CD14-positive monocyte (primary cell): ENCODE measurements around the gene GBX1. TPM values are rescaled to one million over a fixed set of nuclear protein-coding genes. Genes with fewer than 3 reads are reported as not detected.
A peak's percentile ranks its signal among the peaks of the same experiment; 100 is the strongest.

Source experiments
- DNase-seq, 3 donors: peaks; one replicate each; pipeline ENCODE4 v3.0.0-alpha.2; 2011 to 2022
- H2AFZ ChIP-seq: 2 replicates; pipeline ENCODE4 v1.6.0; 2012; ENCODE audit warnings: mild to moderate bottlenecking, low read depth, low read length, inconsistent platforms; ENCODE audit not compliant: insufficient read depth, poor library complexity, severe bottlenecking
- H3K27ac ChIP-seq, 2 donors: 1 replicate in 1 of 2; 2 replicates in 1 of 2; pipeline ENCODE4 v1.5.1; 2012 to 2013; ENCODE audit warnings: low read length in 2 of 2, control low read depth in 1 of 2, inconsistent platforms in 1 of 2, low read depth in 1 of 2, mild to moderate bottlenecking in 1 of 2
- H3K27me3 ChIP-seq, 2 donors: one replicate each; pipeline versions ENCODE4 v1.6.0 to v1.6.1; 2011 to 2013; ENCODE audit warnings: low read length in 2 of 2; ENCODE audit not compliant: control insufficient read depth in 2 of 2, insufficient read depth in 2 of 2
- H3K36me3 ChIP-seq, 2 donors: replicated peaks in 1 of 2; 1 replicate in 1 of 2; 2 replicates in 1 of 2; pipeline versions ENCODE4 v1.5.1 to v1.6.1; 2012 to 2013; ENCODE audit warnings: low read length in 2 of 2, control low read depth in 1 of 2, inconsistent platforms in 1 of 2, mild to moderate bottlenecking in 1 of 2; ENCODE audit not compliant: insufficient read depth in 2 of 2, control insufficient read depth in 1 of 2
- H3K4me1 ChIP-seq, 2 donors: 1 replicate in 1 of 2; 2 replicates in 1 of 2; pipeline versions ENCODE4 v1.5.1 to v1.6.1; 2012 to 2013; ENCODE audit warnings: low read length in 2 of 2, control low read depth in 1 of 2, inconsistent platforms in 1 of 2, mild to moderate bottlenecking in 1 of 2, moderate library complexity in 1 of 2; ENCODE audit not compliant: insufficient read depth in 2 of 2, control insufficient read depth in 1 of 2
- H3K4me2 ChIP-seq: replicated peaks from 2 replicates; pipeline ENCODE3; 2012; ENCODE audit warnings: low read length, moderate library complexity, mild to moderate bottlenecking; ENCODE audit not compliant: poor library complexity, severe bottlenecking; ENCODE audit errors: extremely low read depth
- H3K4me3 ChIP-seq, 3 experiments: fragments of 200-600 bp in 1 of 3; sonication (generic) in 1 of 3; replicated peaks in 1 of 3; 1 replicate in 2 of 3; 2 replicates in 1 of 3; pipeline ENCODE4 v1.5.1; 2011 to 2013; ENCODE audit warnings: low read length in 3 of 3, mild to moderate bottlenecking in 3 of 3, control low read depth in 2 of 3, low read depth in 2 of 3, inconsistent platforms in 1 of 3, moderate library complexity in 1 of 3
- H3K79me2 ChIP-seq: 2 replicates; pipeline ENCODE4 v1.6.0; 2012; ENCODE audit warnings: mild to moderate bottlenecking, control low read depth, inconsistent platforms, low read length, moderate library complexity; ENCODE audit not compliant: insufficient read depth
- H3K9ac ChIP-seq: 2 replicates; pipeline ENCODE4 v1.6.0; 2017; ENCODE audit warnings: low read length, mild to moderate bottlenecking; ENCODE audit not compliant: insufficient read depth, poor library complexity, severe bottlenecking
- H3K9me3 ChIP-seq, 2 donors: replicated peaks in 1 of 2; 1 replicate in 1 of 2; 2 replicates in 1 of 2; pipeline versions ENCODE4 v1.5.1 to v1.6.1; 2012 to 2013; ENCODE audit warnings: low read length in 2 of 2, control low read depth in 1 of 2; ENCODE audit not compliant: control insufficient read depth in 1 of 2, insufficient read depth in 1 of 2
- H4K20me1 ChIP-seq: 2 replicates; pipeline ENCODE4 v1.6.0; 2012; ENCODE audit warnings: mild to moderate bottlenecking, low read length, control low read depth, moderate library complexity; ENCODE audit not compliant: insufficient read depth
- H3K27ac Mint-ChIP-seq, 7 donors: one replicate each; pipeline ENCODE4 v1.8.0; 2020; ENCODE audit warnings: mild to moderate bottlenecking in 7 of 7, mixed read lengths in 7 of 7, moderate library complexity in 6 of 7, inconsistent platforms in 2 of 7
- H3K27me3 Mint-ChIP-seq, 3 donors: one replicate each; pipeline ENCODE4 v1.8.0; 2021 to 2022; ENCODE audit warnings: low read depth in 3 of 3, mild to moderate bottlenecking in 3 of 3, mixed read lengths in 3 of 3, moderate library complexity in 3 of 3, inconsistent platforms in 1 of 3
- H3K36me3 Mint-ChIP-seq, 2 donors: one replicate each; pipeline ENCODE4 v1.8.0; 2020; ENCODE audit warnings: mixed read lengths in 2 of 2, inconsistent platforms in 1 of 2, mild to moderate bottlenecking in 1 of 2
- H3K4me1 Mint-ChIP-seq: one replicate; pipeline ENCODE4 v1.8.0; 2020; ENCODE audit warnings: mild to moderate bottlenecking, mixed read lengths
- H3K4me3 Mint-ChIP-seq, 2 donors: one replicate each; pipeline ENCODE4 v1.8.0; 2020; ENCODE audit warnings: mild to moderate bottlenecking in 2 of 2, mixed read lengths in 2 of 2, moderate library complexity in 1 of 2
- H3K9me3 Mint-ChIP-seq, 7 donors: one replicate each; pipeline ENCODE4 v1.8.0; 2020 to 2022; ENCODE audit warnings: mixed read lengths in 7 of 7, mild to moderate bottlenecking in 6 of 7, moderate library complexity in 6 of 7, inconsistent platforms in 2 of 7
- WGBS: methylation state at CpG from one replicate; pipeline ENCODE4 v1.1.5; 2013; ENCODE audit warnings: missing lambda C conversion rate; ENCODE audit not compliant: insufficient coverage; 5-methylcytosine and 5-hydroxymethylcytosine counted together
- intact Hi-C, 2 donors: fragments of 100-400 bp; cut with micrococcal nuclease; formaldehyde crosslinking; loops; one replicate each; pipeline versions ENCODE4 v1.15.0 to v1.15.1; 2023
- polyA plus RNA-seq, 3 donors: library from polyadenylated mRNA; depleted of rRNA in 1 of 3; unstranded in 2 of 3; stranded (reverse) in 1 of 3; fragments of 300-500 nt in 2 of 3; fragments of >200 nt in 1 of 3; fragmentation: Illumina TruSeq in 2 of 3; gene quantifications; 1 replicate in 2 of 3; 2 replicates in 1 of 3; pipeline ENCODE4 v1.2.3, GENCODE V29; 2012 to 2021
- TF ChIP-seq, protein P1 (sequence below): fragments of 200-600 bp; IDR thresholded peaks from one replicate; pipeline ENCODE4 v1.8.0; 2022; ENCODE audit warnings: antibody characterized with exemption, mild to moderate bottlenecking

Gene GBX1
- polyA plus RNA-seq, 3 donors, result not detected

DNA sequence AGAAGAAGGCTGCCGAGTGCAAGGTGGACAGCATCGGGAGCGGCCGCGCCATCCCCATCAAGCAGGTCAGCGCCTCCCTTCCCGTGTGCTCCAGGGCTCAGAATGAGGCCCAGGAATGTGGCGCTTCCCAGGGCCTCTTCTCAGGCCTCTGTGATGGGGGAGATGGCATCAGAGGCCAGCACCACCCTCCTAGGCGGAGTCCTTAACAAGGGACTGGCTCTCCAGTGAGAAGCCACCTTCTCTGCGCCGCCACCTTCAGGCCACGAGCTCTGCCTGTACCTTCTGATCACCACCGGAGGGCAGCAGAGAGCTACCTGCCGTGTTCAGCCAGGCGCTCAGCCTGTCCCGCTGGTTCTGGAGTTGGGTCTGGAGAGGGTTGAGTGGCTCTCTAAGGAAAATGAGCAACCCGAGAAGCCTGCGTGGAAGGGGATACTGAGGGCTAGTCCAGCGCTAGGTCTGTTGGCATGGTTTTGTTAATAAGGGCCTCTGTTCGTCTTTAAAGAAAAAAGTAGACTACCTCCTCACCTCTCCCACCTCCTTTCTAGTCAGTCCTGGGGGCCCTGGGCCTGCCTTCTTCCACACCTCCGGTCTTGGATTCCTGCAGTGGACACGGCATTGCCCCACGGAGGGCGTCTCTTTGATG, 43.6 kb downstream of the GBX1 start:
- no peaks in the 10 kb centered on the region for H3K4me1 ChIP-seq
- Mint-ChIP-seq H3K9me3 (peaks cover 0 to 2% (median 0%) of the 10 kb centered on the region in 7 donors), H3K27me3 (peaks cover 2 to 15% (median 3%) of the 10 kb centered on the region in 3 donors), H3K4me1 (no peaks in the 10 kb centered on the region), H3K36me3 (peaks cover 69 to 71% of the 10 kb centered on the region in 2 donors), H3K27ac (no peak overlapping the region), H3K4me3 (no peak overlapping the region)
- peaks cover 83% of the 10 kb centered on the region for H4K20me1 ChIP-seq
- no peak overlapping the region for H2AFZ ChIP-seq
- no peak overlapping the region for H3K4me2 ChIP-seq
- peak; percentile 53 to 72 (median 69) for DNase-seq
- peaks cover 54 to 87% of the 10 kb centered on the region in 2 donors for H3K36me3 ChIP-seq
- no peaks in the 10 kb centered on the region for H3K79me2 ChIP-seq
- H3K9ac ChIP-seq, result no peak overlapping the region
- H3K4me3 ChIP-seq, result no peak overlapping the region
- no peaks in the 10 kb centered on the region for H3K27me3 ChIP-seq
- intact Hi-C loops, result loop anchor here (2.0 to 5.0 kb wide), 4 partner anchors 48 to 179 kb away; no protein-coding TSS in a partner anchor
- WGBS, result 45% methylated on average over 11 of the region's 24 CpGs
- TF ChIP-seq, protein P1, sequence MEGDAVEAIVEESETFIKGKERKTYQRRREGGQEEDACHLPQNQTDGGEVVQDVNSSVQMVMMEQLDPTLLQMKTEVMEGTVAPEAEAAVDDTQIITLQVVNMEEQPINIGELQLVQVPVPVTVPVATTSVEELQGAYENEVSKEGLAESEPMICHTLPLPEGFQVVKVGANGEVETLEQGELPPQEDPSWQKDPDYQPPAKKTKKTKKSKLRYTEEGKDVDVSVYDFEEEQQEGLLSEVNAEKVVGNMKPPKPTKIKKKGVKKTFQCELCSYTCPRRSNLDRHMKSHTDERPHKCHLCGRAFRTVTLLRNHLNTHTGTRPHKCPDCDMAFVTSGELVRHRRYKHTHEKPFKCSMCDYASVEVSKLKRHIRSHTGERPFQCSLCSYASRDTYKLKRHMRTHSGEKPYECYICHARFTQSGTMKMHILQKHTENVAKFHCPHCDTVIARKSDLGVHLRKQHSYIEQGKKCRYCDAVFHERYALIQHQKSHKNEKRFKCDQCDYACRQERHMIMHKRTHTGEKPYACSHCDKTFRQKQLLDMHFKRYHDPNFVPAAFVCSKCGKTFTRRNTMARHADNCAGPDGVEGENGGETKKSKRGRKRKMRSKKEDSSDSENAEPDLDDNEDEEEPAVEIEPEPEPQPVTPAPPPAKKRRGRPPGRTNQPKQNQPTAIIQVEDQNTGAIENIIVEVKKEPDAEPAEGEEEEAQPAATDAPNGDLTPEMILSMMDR, result peak; percentile 93
- no peaks in the 10 kb centered on the region for H3K9me3 ChIP-seq
- H3K27ac ChIP-seq, result no peak overlapping the region

- Histone ChIP-seq H3K4me3 (no peak overlapping the region), H3K27ac (no peak overlapping the region), H3K4me2 (no peak overlapping the region), H3K36me3 (peaks cover 53 to 87% of the 10 kb centered on the region in 2 donors), H3K9ac (no peak overlapping the region), H3K4me1 (no peaks in the 10 kb centered on the region), H3K79me2 (no peaks in the 10 kb centered on the region), H3K27me3 (no peaks in the 10 kb centered on the region), H3K9me3 (no peaks in the 10 kb centered on the region), H4K20me1 (peaks cover 84% of the 10 kb centered on the region), H2AFZ (no peak overlapping the region)
- intact Hi-C loops, result loop anchor here (5.0 kb wide), 2 partner anchors 49 to 179 kb away; no protein-coding TSS in a partner anchor
- H3K27me3 Mint-ChIP-seq, result peaks cover 2 to 15% (median 3%) of the 10 kb centered on the region in 3 donors
- no peak for DNase-seq
- TF ChIP-seq, protein P1, result no peak
- H3K36me3 Mint-ChIP-seq, result peaks cover 69 to 70% of the 10 kb centered on the region in 2 donors
- H3K4me1 Mint-ChIP-seq, result no peaks in the 10 kb centered on the region
- H3K4me3 Mint-ChIP-seq, result no peak overlapping the region
- peaks cover 0 to 2% (median 0%) of the 10 kb centered on the region in 7 donors for H3K9me3 Mint-ChIP-seq
- H3K27ac Mint-ChIP-seq, result peak overlapping the region in 1 of 7 donors; percentile 81
- 95% methylated on average over 43 of the region's 50 CpGs for WGBS
Measured at GRCh38 chr7:151123158-151123821, 44.2 kb downstream of the GBX1 start.
